K562 (cell line): ENCODE data around the gene ASCL2. TPM values are rescaled to one million over a fixed set of nuclear protein-coding genes. Genes with fewer than 3 reads are reported as not detected.

Experiments used
- ATAC-seq: fragments of 200-7000 bp; cut with Tn5 transposase; 3 replicates; pipeline ENCODE4 v1.9.1; 2020; ENCODE audit warnings: moderate library complexity
- BruUV-seq: library from RNA; stranded (reverse); fragments of 400-500 nt; replicated peaks from 2 replicates; lab custom pipeline; 2021; lab: Mats Ljungman, UMichigan
- CTCF ChIA-PET: fragments of 300-600 bp; formaldehyde crosslinking; extraction: SDS; loops from one replicate; lab custom pipeline; 2021; ENCODE audit warnings: low intra/inter-chr PET ratio; lab: Yijun Ruan, JAX
- POLR2A ChIA-PET: fragments of 300-600, 350-650 bp; sonication (Branson Sonifier 250); formaldehyde crosslinking; extraction: SDS; loops from one replicate; lab custom pipeline; 2021; ENCODE audit warnings: antibody characterized with exemption, inconsistent platforms; lab: Yijun Ruan, JAX
- DNase-seq, 4 experiments: peaks; one replicate each; pipeline versions ENCODE4 v3.0.0 to v3.0.0-alpha.2; 2011 to 2018; ENCODE audit warnings: low spot score in 3 of 4, mixed read lengths in 3 of 4; ENCODE audit errors: extremely low read depth in 1 of 4
- FAIRE-seq: peaks from 2 replicates; lab custom pipeline; 2011; peaks lifted over from hg19 to GRCh38; lab: Jason Lieb, UNC
- H2AFZ ChIP-seq: 2 replicates; pipeline ENCODE4 v1.6.0; 2011; ENCODE audit warnings: low read depth, low read length, control low read depth, inconsistent platforms
- H3K27ac ChIP-seq: fragments of 200-600 bp; 3 replicates; pipeline ENCODE4 v1.8.0; 2011; ENCODE audit warnings: low read depth, mild to moderate bottlenecking, control low read depth, inconsistent platforms, low read length, moderate library complexity, mixed read lengths; ENCODE audit errors: extremely low read depth
- H3K27me3 ChIP-seq, 2 experiments: fragments of 300-600 bp in 1 of 2; 2 replicates in 1 of 2; 3 replicates in 1 of 2; pipeline versions ENCODE4 v1.6.0 to v1.8.0; 2011; ENCODE audit warnings: inconsistent platforms in 2 of 2, low read length in 2 of 2, mild to moderate bottlenecking in 1 of 2, mixed read lengths in 1 of 2, moderate library complexity in 1 of 2; ENCODE audit not compliant: control insufficient read depth in 2 of 2, insufficient read depth in 2 of 2
- H3K36me3 ChIP-seq: fragments of 300-600 bp; 3 replicates; pipeline ENCODE4 v1.8.0; 2011; ENCODE audit warnings: mild to moderate bottlenecking, low read length, inconsistent platforms; ENCODE audit not compliant: control insufficient read depth, insufficient read depth
- H3K4me1 ChIP-seq, 2 experiments: fragments of 200-600 bp in 1 of 2; replicated peaks in 1 of 2; 2 replicates in 1 of 2; 3 replicates in 1 of 2; pipeline versions ENCODE4 v1.5.1 to v1.8.0; 2011; ENCODE audit warnings: inconsistent platforms in 2 of 2, low read length in 2 of 2, mild to moderate bottlenecking in 1 of 2, mixed read lengths in 1 of 2, moderate library complexity in 1 of 2; ENCODE audit not compliant: control insufficient read depth in 2 of 2, insufficient read depth in 2 of 2
- H3K4me2 ChIP-seq: 2 replicates; pipeline ENCODE4 v1.6.1; 2011; ENCODE audit warnings: low read length, control low read depth, inconsistent platforms, mixed read lengths; ENCODE audit not compliant: insufficient read depth
- H3K4me3 ChIP-seq: fragments of 200-600 bp; sonication (generic), shearing (Covaris generic); 2 replicates; pipeline ENCODE4 v1.5.1; 2016; ENCODE audit warnings: control low read depth, inconsistent platforms
- H3K79me2 ChIP-seq: fragments of 200-600 bp; 3 replicates; pipeline ENCODE4 v1.8.0; 2011; ENCODE audit warnings: low read length, inconsistent platforms; ENCODE audit not compliant: control insufficient read depth, insufficient read depth
- H3K9ac ChIP-seq, 2 experiments: 2 replicates each; pipeline versions ENCODE4 v1.6.0 to v1.6.1; 2011; ENCODE audit warnings: low read depth in 2 of 2, low read length in 2 of 2, control low read depth in 1 of 2, inconsistent platforms in 1 of 2, mild to moderate bottlenecking in 1 of 2, mixed read lengths in 1 of 2; ENCODE audit not compliant: insufficient read depth in 1 of 2
- H3K9me1 ChIP-seq: one replicate; pipeline ENCODE4 v1.6.0; 2011; ENCODE audit warnings: inconsistent platforms, mild to moderate bottlenecking, low read length, moderate library complexity; ENCODE audit not compliant: control insufficient read depth, insufficient read depth
- H3K9me3 ChIP-seq: replicated peaks from 2 replicates; pipeline ENCODE4 v1.5.1; 2011; ENCODE audit warnings: low read depth, low read length, inconsistent platforms; ENCODE audit not compliant: control insufficient read depth, insufficient read depth
- H4K20me1 ChIP-seq: replicated peaks from 2 replicates; pipeline ENCODE4 v1.6.1; 2011; ENCODE audit warnings: low read length, inconsistent platforms, mixed read lengths; ENCODE audit not compliant: control insufficient read depth, insufficient read depth
- KDM1A ChIP-seq, 2 experiments: fragments of 450-650 bp; IDR thresholded peaks; 2 replicates each; pipeline ENCODE4 v1.6.1; 2016; ENCODE audit warnings: mild to moderate bottlenecking in 2 of 2
- ZNF445 ChIP-seq: fragments of 250-450 bp; sonication (Bioruptor Pico); IDR thresholded peaks from 2 replicates; pipeline ENCODE4 v1.4.0; 2020; ENCODE audit warnings: low read depth, mild to moderate bottlenecking, moderate library complexity
- WGBS: fragments of 100-300 bp; shearing (Covaris generic); methylation state at CpG from one replicate; pipeline ENCODE4 v1.1.6; 2016; ENCODE audit warnings: low coverage, mixed read lengths; ENCODE audit not compliant: insufficient coverage; ENCODE audit errors: missing lambda C conversion rate; 5-methylcytosine and 5-hydroxymethylcytosine counted together
- in situ Hi-C: fragments of 300-500 bp; cut with MboI; formaldehyde crosslinking; loops from 4 replicates; pipeline ENCODE4 v1.15.0; 2018; ENCODE audit warnings: inconsistent platforms, mixed read lengths
- intact Hi-C: fragments of 100-400 bp; cut with micrococcal nuclease; formaldehyde crosslinking; loops from 2 replicates; pipeline ENCODE4 v1.14.2; 2022
- polyA plus RNA-seq, 8 experiments: library from polyadenylated mRNA; depleted of rRNA in 4 of 8; stranded (reverse) in 5 of 8; unstranded in 3 of 8; fragments of >200 nt; fragmentation: Nextera tagmentation in 2 of 8; fragmentation: Illumina TruSeq in 1 of 8; extraction: Ambion mirVana in 2 of 8; extraction: Trizol in 1 of 8; gene quantifications; 2 replicates each; pipeline versions ENCODE4 v1.2.1 to v1.2.3, GENCODE V29; 2011 to 2014; ENCODE audit warnings: inconsistent platforms in 1 of 8, missing spikeins in 1 of 8
- total RNA-seq, 7 experiments: library from RNA; depleted of rRNA in 6 of 7; stranded (reverse); fragments of >200 nt in 6 of 7; fragmentation: Illumina TruSeq in 2 of 7; extraction: Trizol in 2 of 7; gene quantifications; 2 replicates each; pipeline versions ENCODE4 v1.2.1 to v1.2.3, GENCODE V29; 2011 to 2021; ENCODE audit warnings: low replicate concordance in 1 of 7

Gene ASCL2
- total and polyA plus RNA-seq, 9 of the 15 experiments (the other 6 are each of a cell fraction or from before 2014, with no cell fraction given) = 0.11 to 1.4 (median 0.36) TPM; not detected in 2

GRCh38 chr11:2305788-2306451 lies 35.5 kb upstream of the ASCL2 start:
- Histone ChIP-seq H3K4me2 (peak overlapping the region; percentile 67), H3K4me1 (peaks cover 53 to 92% of the 10 kb centered on the region in 2 experiments), H3K27ac (no peak overlapping the region; the same call in 2 of the 3 replicates), H3K9me1 (no peaks in the 10 kb centered on the region), H3K27me3 (no peaks in the 10 kb centered on the region; a peak in 1 of 5 replicates), H3K4me3 (no peak overlapping the region), H3K9ac (peak overlapping the region; percentile 69 to 80; a peak in 3 of 4 replicates), H2AFZ (0 out of 2 replicates have a peak overlapping the region, but pooled peaks have one; percentile 77), H3K36me3 (no peaks in the 10 kb centered on the region), H4K20me1 (no peaks in the 10 kb centered on the region), H3K79me2 (peaks cover 21% of the 10 kb centered on the region; the same call in 2 of the 3 replicates), H3K9me3 (no peaks in the 10 kb centered on the region)
- DNase-seq = no peak
- in situ Hi-C loops (no loop called here), intact Hi-C loops (loop anchor here (1.0 to 10.0 kb wide), 4 partner anchors 96 to 589 kb away; partner anchors contain the start of gene TSSC4)
- WGBS = 58% methylated on average over 11 of the region's 12 CpGs
- TF ChIP-seq KDM1A (IDR thresholded peaks at IDR 0.05) = peak in 1 of 2 experiments; percentile 20; a peak in 1 of 4 replicates
- TF ChIP-seq ZNF445 = no peak
- no TSS peak for BruUV-seq
- ChIA-PET POLR2A (interaction anchor here (0.6 to 3.4 kb wide), 5 partner anchors 76 to 1265 kb away, joined by 3 to 24 read pairs (median 4); no protein-coding TSS in a partner anchor), CTCF (interaction anchor here (1.4 to 5.1 kb wide), 2 partner anchors 93 to 114 kb away, joined by 6 to 85 read pairs; no protein-coding TSS in a partner anchor)
- FAIRE-seq = peak; percentile 51
- ATAC-seq = no peak
